ENCODE results near the gene ZNF507.
"Not testable (repeated sequence)": the region's sequence is repeated elsewhere in the genome, so short reads cannot be mapped to it uniquely, and the experiment has no call there.

ZNF507 gene

DNA sequence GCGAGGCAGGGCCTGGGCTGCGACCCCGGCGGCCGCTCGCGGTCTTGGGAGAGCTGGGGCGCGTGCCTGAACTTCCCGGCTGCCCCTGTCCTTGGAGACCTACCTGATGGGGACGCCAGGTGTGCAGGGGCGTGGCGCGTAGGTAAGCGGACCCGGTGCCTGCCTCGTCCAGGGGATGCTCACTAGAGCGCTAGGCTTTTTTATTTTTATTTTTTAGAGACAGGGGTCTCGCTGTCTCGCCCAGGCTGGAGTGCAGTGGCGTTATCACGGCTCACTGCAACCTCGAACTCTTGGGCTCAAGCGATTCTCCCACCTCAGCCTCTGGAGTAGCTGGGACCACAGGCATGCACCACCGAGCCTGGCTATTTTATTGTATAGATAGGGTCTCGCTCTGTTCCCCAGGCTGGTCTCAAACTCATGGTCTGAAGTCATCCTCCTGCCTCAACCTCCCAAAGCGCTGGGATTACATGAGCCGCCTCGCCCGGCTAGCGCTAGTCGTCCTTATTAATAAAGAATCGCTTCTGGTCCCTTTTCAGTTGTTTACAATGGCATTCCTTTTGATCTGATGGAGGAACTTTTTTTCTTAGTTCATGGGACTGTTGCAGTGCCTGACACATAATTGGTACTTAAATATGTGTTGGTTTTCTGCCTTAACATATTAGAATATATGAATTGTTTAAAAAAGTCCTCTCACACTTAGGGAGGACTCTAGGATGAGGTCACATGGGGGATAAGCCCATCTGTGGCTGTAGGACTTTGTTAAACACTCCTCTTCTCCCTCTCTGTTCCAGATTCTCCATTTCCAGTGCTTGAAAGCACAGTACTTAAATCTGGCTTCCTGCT, 61.0 kb downstream of the ZNF507 start:
- DNase-seq (ENCODE audit: low read depth in 1 of 2, low spot score in 1 of 2): no peak

DNA sequence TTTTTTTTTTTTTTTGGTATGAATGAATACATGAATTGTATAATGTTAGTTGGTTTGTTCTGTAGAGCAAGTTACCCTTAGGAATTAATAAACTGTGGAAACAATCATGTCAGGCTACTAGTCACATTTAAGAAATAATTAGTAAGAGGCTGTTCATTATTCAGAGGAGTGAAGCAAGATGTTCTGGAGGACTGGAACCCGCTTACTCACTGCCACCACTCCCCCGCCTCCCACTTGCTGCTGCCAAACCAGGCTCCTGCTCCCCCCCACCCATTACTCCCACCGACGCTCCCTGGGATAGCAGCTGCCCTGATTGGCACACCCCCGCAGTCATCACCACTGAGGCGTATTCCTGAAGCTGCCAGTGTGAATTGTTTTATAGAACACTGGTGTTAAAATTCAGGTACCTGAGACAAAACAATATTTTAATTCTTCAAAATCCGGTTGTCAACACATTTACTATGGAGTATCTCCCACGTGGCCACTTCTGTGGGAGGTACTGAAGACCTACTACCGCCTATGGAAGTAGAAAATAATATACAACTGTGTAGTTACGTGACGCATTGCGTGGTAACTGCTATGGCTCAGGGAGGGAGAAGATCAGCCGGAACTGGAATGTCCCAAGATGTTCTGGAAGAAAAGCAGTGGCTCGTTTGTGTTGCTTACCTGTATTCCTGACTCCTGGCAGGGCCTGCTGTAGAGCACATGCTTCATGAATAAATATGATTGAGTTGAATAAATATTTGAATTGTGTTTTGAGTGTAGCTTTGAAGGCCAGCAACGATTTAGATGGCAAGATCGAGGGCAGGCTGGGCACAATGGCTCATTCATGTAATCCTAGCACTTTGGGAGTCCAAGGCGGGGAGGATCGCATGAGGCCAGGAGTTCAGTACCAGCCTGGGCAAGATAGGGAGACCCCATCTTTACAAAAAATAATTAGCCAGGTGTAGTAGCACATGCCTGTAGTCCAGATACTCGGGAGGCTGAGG, 61.9 kb downstream of the ZNF507 start:
- no peak for DNase-seq (ENCODE audit: low read depth in 1 of 2, low spot score in 1 of 2)

DNA sequence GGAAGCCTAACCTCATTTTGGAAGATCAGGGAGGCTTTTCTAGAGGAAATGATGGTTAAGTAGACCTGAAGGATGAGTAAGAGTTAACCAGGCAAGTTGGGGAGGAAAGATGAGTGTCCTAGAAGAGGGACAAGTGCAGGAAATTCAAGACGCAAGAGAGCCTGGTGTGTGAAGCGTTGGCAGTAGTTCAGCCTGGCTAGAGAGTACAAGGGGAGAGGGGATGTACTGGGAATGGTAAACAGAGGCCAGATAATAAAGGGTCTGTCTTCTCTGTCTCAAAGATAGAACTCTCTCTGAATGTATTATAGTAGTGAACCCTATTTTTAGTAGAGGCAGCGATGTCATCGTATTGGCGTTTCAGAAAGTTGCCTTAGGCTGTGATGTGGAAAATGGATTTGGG, 69.8 kb downstream of the ZNF507 start:
- no peak for DNase-seq (ENCODE audit: low read depth in 1 of 2, low spot score in 1 of 2)

GRCh38 chr19:32415669-32416068, 70.3 kb downstream of the ZNF507 start:
- DNase-seq (ENCODE audit: low read depth in 1 of 2, low spot score in 1 of 2): no peak

GRCh38 chr19:32416749-32417456, 71.5 kb downstream of the ZNF507 start:
- no peak for DNase-seq (ENCODE audit: low read depth in 1 of 2, low spot score in 1 of 2)

GRCh38 chr19:32418155-32418554, 72.7 kb downstream of the ZNF507 start:
- DNase-seq (ENCODE audit: low read depth in 1 of 2, low spot score in 1 of 2): no peak

- no peak for DNase-seq (ENCODE audit: low read depth in 1 of 2, low spot score in 1 of 2)
Measured at GRCh38 chr19:32421589-32422361, 76.4 kb downstream of the ZNF507 start.

DNA sequence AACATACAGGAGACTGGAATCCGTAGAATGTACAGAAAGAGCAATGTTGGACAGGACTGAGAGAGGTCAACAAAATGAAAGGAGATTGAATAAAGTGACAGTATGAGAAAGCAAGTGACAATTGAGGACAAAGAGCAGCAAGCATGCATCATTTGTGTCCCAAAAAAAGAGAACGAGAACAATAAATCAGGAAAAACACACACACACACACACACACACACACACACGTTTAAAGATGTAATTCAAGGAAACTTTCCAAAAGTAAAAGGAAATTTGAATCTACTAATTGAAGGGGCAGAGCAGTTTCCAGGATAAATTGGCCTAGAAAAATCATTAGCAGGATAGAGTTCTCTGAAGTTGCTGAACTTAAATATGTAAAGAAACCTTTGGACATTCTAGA, 77.0 kb downstream of the ZNF507 start:
- no peak for DNase-seq (ENCODE audit: low read depth in 1 of 2, low spot score in 1 of 2)

- DNase-seq (ENCODE audit: low read depth in 1 of 2, low spot score in 1 of 2): not testable (repeated sequence)
Measured at GRCh38 chr19:32423944-32424343, 78.5 kb downstream of the ZNF507 start.

- DNase-seq (ENCODE audit: low read depth in 1 of 2, low spot score in 1 of 2): no peak
Measured at GRCh38 chr19:32427536-32427935, 82.1 kb downstream of the ZNF507 start.

DNA sequence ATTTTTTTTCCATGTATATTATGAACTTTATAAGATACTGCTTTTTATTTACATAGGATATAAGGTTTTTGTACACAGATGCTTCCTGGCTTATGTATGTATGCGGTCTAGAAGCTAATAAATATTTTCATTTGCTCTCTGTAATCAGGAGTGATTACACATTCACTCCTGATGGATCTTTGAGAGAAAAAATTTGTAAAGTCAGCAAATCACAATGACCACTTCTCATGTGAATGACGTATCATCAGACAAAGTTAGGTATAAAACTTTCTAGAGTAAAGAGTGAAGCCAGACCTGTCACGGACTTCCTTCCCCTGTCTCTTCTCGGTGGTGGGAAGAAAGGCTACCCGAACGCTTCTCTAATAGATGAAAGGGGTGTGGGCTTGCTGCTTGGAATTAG, 91.3 kb downstream of the ZNF507 start:
- no peak for DNase-seq (ENCODE audit: low read depth in 1 of 2, low spot score in 1 of 2)

GRCh38 chr19:32437096-32437495, 91.7 kb downstream of the ZNF507 start:
- DNase-seq (ENCODE audit: low read depth in 1 of 2, low spot score in 1 of 2): no peak

Measured in activated T-helper 1 cell treated with anti-CD3 and anti-CD28 coated beads, Interleukin-2, amount 50 U/mL, for 16 hours (primary cell).